Measurements from ENCODE around the gene WDR18.

DNA sequence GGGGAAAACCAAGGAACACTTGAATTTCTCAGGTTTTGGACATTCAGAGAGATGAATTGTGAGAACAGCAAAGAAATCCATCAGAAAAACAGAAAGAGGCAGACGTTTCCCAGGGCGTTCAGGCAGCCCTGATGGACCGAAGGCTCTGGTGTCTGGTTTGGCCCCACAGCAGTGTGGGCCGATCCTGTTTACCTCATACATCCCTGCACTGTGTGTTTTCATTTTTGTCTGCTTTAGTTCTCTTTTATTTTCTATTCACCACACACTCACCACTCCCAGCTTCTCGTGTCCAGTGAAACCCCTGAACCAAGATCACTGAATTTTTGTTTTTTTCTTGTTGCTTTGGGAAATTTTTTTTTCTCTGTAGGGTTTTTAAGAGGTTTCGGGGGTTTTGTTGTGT, 11.9 kb upstream of the WDR18 start:
- TF ChIP-seq POLR2A (IDR thresholded peaks at IDR 0.05; ENCODE audit: extremely low read depth, insufficient read length): no peak
- no peak for TF ChIP-seq CTCF (IDR thresholded peaks at IDR 0.05; ENCODE audit: low read depth, low read length)
- no peak for TF ChIP-seq MYC (IDR thresholded peaks at IDR 0.05; ENCODE audit: low read depth, low read length)
